Activated CD8-positive, alpha-beta T cell treated with anti-CD3 and anti-CD28 coated beads, Interleukin-2, amount 10 ng/mL, durations not matched to agents 7 days and 5 days (primary cell): Measurements from ENCODE around the gene GNA15. TPM values are rescaled to one million over a fixed set of nuclear protein-coding genes. Genes with fewer than 3 reads are reported as not detected.

Source experiments
- ATAC-seq: fragments of 150-1000 bp; cut with Tn5 transposase; one replicate; pipeline ENCODE4 v1.10.0; 2021; ENCODE audit warnings: moderate library complexity
- CTCF ChIA-PET: fragments of 350-600 bp; sonication (Branson Sonifier 250); formaldehyde crosslinking; loops from one replicate; lab custom pipeline; 2021; ENCODE audit warnings: antibody characterized with exemption; lab: Charles Lee
- POLR2A ChIA-PET: fragments of 350-600 bp; sonication (Branson Sonifier 250); formaldehyde crosslinking; loops from one replicate; lab custom pipeline; 2021; ENCODE audit warnings: antibody characterized with exemption; lab: Charles Lee
- DNase-seq: peaks from one replicate; pipeline ENCODE4 v3.0.0-alpha.2; 2020
- H3K27ac Mint-ChIP-seq: one replicate; pipeline ENCODE4 v1.8.0; 2021; ENCODE audit warnings: mild to moderate bottlenecking, mixed read lengths
- H3K27me3 Mint-ChIP-seq: one replicate; pipeline ENCODE4 v1.8.0; 2021; ENCODE audit warnings: low read depth, mixed read lengths
- H3K36me3 Mint-ChIP-seq: one replicate; pipeline ENCODE4 v1.8.0; 2021; ENCODE audit warnings: low read depth, mixed read lengths
- H3K4me1 Mint-ChIP-seq: one replicate; pipeline ENCODE4 v1.8.0; 2021; ENCODE audit warnings: low read depth, mixed read lengths
- H3K4me3 Mint-ChIP-seq: one replicate; pipeline ENCODE4 v1.8.0; 2021; ENCODE audit warnings: mild to moderate bottlenecking, mixed read lengths
- H3K9me3 Mint-ChIP-seq: one replicate; pipeline ENCODE4 v1.8.0; 2022; ENCODE audit warnings: mixed read lengths; ENCODE audit not compliant: insufficient read depth
- total RNA-seq, 2 experiments: library from RNA; stranded (reverse); gene quantifications; one replicate each; pipeline ENCODE4 v1.2.3, GENCODE V29; 2021

The GNA15 gene
- total RNA-seq, 2 experiments from 2014 or later = 23.8 to 24.5 TPM

DNA sequence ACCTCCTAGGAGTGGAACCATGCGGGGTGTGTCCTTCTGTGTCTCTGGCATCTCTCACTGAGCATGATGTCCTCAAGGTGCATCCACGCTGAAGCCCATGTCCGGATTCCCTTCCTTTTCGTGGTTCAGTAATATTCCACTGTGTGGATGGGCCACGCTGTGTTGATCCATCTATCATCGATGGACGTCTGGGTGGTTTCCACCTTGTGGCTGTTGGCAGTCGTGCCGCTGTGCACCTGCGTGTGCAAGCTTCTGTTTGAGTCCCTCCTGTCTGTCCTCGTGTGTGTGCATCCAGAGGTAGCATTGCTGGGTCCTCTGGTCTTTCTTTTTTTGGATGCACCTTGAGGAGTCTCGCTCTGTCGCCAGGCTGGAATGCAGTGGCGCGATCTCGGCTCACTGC, 11.2 kb upstream of the GNA15 start:
- peaks cover 10% of the 10 kb centered on the region for H3K4me1 Mint-ChIP-seq
- no peaks in the 10 kb centered on the region for H3K36me3 Mint-ChIP-seq
- H3K27ac Mint-ChIP-seq = no peak overlapping the region
- H3K4me3 Mint-ChIP-seq = no peak overlapping the region
- DNase-seq (no peak), ATAC-seq (no peak)
- POLR2A ChIA-PET = no interaction called here
- peaks cover 3% of the 10 kb centered on the region for H3K27me3 Mint-ChIP-seq
- CTCF ChIA-PET = interaction anchor here (0.9 to 3.0 kb wide), 2 partner anchors 8 to 162 kb away, joined by 4 to 11 read pairs; no protein-coding TSS in a partner anchor
- no peaks in the 10 kb centered on the region for H3K9me3 Mint-ChIP-seq

- Mint-ChIP-seq H3K4me1 (peaks cover 12% of the 10 kb centered on the region), H3K36me3 (no peaks in the 10 kb centered on the region), H3K9me3 (no peaks in the 10 kb centered on the region), H3K4me3 (no peak overlapping the region), H3K27me3 (peaks cover 3% of the 10 kb centered on the region), H3K27ac (no peak overlapping the region)
- DNase-seq (peak; percentile 64), ATAC-seq (peak; percentile 95)
- CTCF ChIA-PET = interaction anchor here (0.8 to 4.5 kb wide), 14 partner anchors 9 to 168 kb away, joined by 3 to 27 read pairs (median 4); partner anchors contain the start of gene GNA15
- POLR2A ChIA-PET = no interaction called here
Measured at GRCh38 chr19:3125900-3126524, 9.8 kb upstream of the GNA15 start.

- ATAC-seq = no peak
- CTCF ChIA-PET = interaction anchor here (1.0 to 8.4 kb wide), 14 partner anchors 9 to 178 kb away, joined by 3 to 64 read pairs (median 8); no protein-coding TSS in a partner anchor
- Mint-ChIP-seq H3K4me1 (peaks cover 35% of the 10 kb centered on the region), H3K9me3 (no peaks in the 10 kb centered on the region), H3K27ac (no peak overlapping the region), H3K36me3 (no peaks in the 10 kb centered on the region), H3K4me3 (no peak overlapping the region), H3K27me3 (peaks cover 3% of the 10 kb centered on the region)
- no peak for DNase-seq
- POLR2A ChIA-PET = no interaction called here
Measured at GRCh38 chr19:3129112-3129511, 6.7 kb upstream of the GNA15 start.

- Mint-ChIP-seq H3K4me3 (peak overlapping the region; percentile 22), H3K36me3 (no peaks in the 10 kb centered on the region), H3K27ac (peak overlapping the region; percentile 61), H3K27me3 (no peaks in the 10 kb centered on the region), H3K4me1 (peaks cover 41% of the 10 kb centered on the region), H3K9me3 (no peaks in the 10 kb centered on the region)
- DNase-seq = peak; percentile 40
- CTCF ChIA-PET = interaction anchor here (0.8 to 8.4 kb wide), 3 partner anchors 14 to 181 kb away, joined by 3 to 64 read pairs (median 38); no protein-coding TSS in a partner anchor
- ATAC-seq = no peak
- POLR2A ChIA-PET = interaction anchor here (0.6 kb wide), 1 partner anchor 31 kb away, joined by 3 read pairs; no protein-coding TSS in a partner anchor
Measured at GRCh38 chr19:3131168-3131567, 4.7 kb upstream of the GNA15 start.

GRCh38 chr19:3132971-3133792, 2.7 kb upstream of the GNA15 start:
- ChIA-PET POLR2A (interaction anchor here (0.9 to 1.5 kb wide), 6 partner anchors 9 to 183 kb away, joined by 3 read pairs; partner anchors contain the start of gene S1PR4), CTCF (interaction anchor here (1.1 to 8.4 kb wide), 10 partner anchors 9 to 182 kb away, joined by 3 to 64 read pairs (median 4); no protein-coding TSS in a partner anchor)
- no peaks in the 10 kb centered on the region for H3K9me3 Mint-ChIP-seq
- H3K36me3 Mint-ChIP-seq = peaks cover 5% of the 10 kb centered on the region
- DNase-seq (peak; percentile 86), ATAC-seq (peak; percentile 92)
- H3K27me3 Mint-ChIP-seq = no peaks in the 10 kb centered on the region
- peak overlapping the region; percentile 97 for H3K27ac Mint-ChIP-seq
- peak overlapping the region; percentile 66 for H3K4me3 Mint-ChIP-seq
- H3K4me1 Mint-ChIP-seq = peaks cover 52% of the 10 kb centered on the region

DNA sequence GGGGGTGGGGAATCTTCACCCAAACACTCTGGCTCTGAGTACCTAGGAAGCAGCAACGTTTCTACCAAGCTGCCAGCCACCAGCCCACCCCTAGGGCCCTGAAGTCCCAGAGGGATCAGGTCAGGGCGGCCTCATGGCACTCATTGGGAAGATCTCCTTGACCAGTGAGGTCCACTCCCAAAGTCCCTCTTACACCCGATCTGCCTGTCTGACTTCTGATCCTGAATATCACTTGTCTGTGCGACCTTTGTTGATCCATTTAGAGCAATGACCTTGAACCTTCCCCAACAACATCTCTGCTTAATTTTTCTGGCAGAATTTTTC, 2.1 kb upstream of the GNA15 start:
- Mint-ChIP-seq H3K9me3 (no peaks in the 10 kb centered on the region), H3K27ac (peak overlapping the region; percentile 97), H3K4me1 (peaks cover 54% of the 10 kb centered on the region), H3K27me3 (no peaks in the 10 kb centered on the region), H3K36me3 (peaks cover 5% of the 10 kb centered on the region), H3K4me3 (peak overlapping the region; percentile 66)
- no peak for ATAC-seq
- no peak for DNase-seq
- ChIA-PET POLR2A (interaction anchor here (0.9 to 1.5 kb wide), 3 partner anchors 43 to 53 kb away, joined by 3 read pairs; partner anchors contain the start of gene S1PR4), CTCF (interaction anchor here (1.2 to 8.4 kb wide), 7 partner anchors 10 to 183 kb away, joined by 3 to 64 read pairs (median 4); no protein-coding TSS in a partner anchor)

DNA sequence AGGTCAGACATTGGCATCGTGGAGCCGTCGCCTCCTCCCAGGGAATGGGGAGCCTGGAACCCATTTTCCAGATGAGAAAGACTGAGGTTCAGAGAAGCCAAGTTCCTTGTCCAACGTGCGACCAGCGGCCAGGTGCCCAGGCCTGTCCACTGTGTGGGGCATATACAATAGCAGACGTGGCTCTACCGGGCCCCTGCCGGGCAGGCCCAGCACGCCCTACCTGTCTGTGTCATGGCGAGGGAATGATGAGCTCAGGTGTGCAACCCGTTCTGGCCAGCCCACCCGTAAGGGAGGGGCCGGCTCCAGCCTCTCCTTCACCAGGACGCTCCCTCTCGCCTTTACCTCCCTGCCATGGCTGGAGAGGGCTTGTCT, 837 bp downstream of the GNA15 start:
- ATAC-seq (no peak), DNase-seq (no peak)
- H3K27me3 Mint-ChIP-seq = no peaks in the 10 kb centered on the region
- H3K9me3 Mint-ChIP-seq = no peaks in the 10 kb centered on the region
- ChIA-PET POLR2A (interaction anchor here (1.9 kb wide), 1 partner anchor 43 kb away, joined by 5 read pairs; no protein-coding TSS in a partner anchor), CTCF (interaction anchor here (1.1 to 1.4 kb wide), 3 partner anchors 10 to 174 kb away, joined by 3 to 6 read pairs (median 5); no protein-coding TSS in a partner anchor)
- H3K27ac Mint-ChIP-seq = peak overlapping the region; percentile 66
- H3K4me3 Mint-ChIP-seq = peak overlapping the region; percentile 79
- H3K36me3 Mint-ChIP-seq = peaks cover 19% of the 10 kb centered on the region
- H3K4me1 Mint-ChIP-seq = peaks cover 55% of the 10 kb centered on the region

DNA sequence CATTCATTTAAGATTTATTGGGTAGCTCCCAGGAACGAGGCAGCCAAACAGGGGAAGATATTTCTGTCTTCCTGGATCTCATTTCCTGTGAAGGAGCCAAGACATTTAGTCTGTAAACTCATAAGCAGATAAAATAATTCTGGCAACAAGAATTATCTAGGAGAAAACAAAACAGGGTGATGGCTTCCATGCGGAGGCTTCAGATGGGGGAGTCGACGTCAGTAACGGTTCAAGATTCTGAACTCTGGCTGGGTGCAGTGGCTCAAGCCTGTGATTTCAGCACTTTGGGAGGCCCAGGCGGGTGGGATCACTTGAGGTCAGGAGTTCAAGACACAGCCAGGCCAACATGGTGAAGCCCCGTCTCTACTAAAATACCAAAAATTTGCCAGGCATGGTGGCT, 1.3 kb downstream of the GNA15 start:
- Mint-ChIP-seq H3K4me3 (peak overlapping the region; percentile 79), H3K36me3 (peaks cover 19% of the 10 kb centered on the region), H3K9me3 (no peaks in the 10 kb centered on the region), H3K27me3 (no peaks in the 10 kb centered on the region), H3K27ac (peak overlapping the region; percentile 66), H3K4me1 (peaks cover 59% of the 10 kb centered on the region)
- DNase-seq = no peak
- no peak for ATAC-seq
- CTCF ChIA-PET = interaction anchor here (1.1 to 1.4 kb wide), 4 partner anchors 9 to 175 kb away, joined by 3 to 6 read pairs (median 6); no protein-coding TSS in a partner anchor
- POLR2A ChIA-PET = interaction anchor here (1.9 kb wide), 1 partner anchor 43 kb away, joined by 5 read pairs; no protein-coding TSS in a partner anchor

DNA sequence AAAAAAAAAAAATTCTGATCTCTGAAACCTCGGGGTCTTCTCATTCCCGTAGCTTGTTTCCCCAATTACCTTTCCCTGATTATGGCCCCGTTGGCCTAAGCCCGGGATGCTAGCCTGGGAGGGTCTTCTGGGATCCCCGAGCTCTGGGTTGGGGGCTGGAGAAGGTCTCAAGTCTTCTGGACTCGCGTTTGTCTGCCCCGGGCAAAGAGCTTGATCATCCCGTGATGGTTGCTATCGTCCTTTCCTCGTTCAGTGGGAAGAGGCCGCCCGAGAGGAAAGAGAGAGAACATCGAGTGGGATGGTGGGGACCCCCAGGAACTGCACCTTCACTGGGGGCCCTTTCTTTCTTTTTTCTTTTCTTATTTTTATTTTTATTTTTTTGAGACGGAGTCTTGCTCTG, 2.4 kb downstream of the GNA15 start:
- CTCF ChIA-PET = interaction anchor here (0.7 to 1.4 kb wide), 5 partner anchors 9 to 34 kb away, joined by 3 to 7 read pairs (median 5); no protein-coding TSS in a partner anchor
- peaks cover 23% of the 10 kb centered on the region for H3K36me3 Mint-ChIP-seq
- no peaks in the 10 kb centered on the region for H3K27me3 Mint-ChIP-seq
- no peaks in the 10 kb centered on the region for H3K9me3 Mint-ChIP-seq
- H3K4me3 Mint-ChIP-seq = peak overlapping the region; percentile 36
- POLR2A ChIA-PET = interaction anchor here (1.2 kb wide), 1 partner anchor 43 kb away, joined by 3 read pairs; no protein-coding TSS in a partner anchor
- H3K27ac Mint-ChIP-seq = no peak overlapping the region
- peaks cover 59% of the 10 kb centered on the region for H3K4me1 Mint-ChIP-seq
- ATAC-seq (no peak), DNase-seq (no peak)

DNA sequence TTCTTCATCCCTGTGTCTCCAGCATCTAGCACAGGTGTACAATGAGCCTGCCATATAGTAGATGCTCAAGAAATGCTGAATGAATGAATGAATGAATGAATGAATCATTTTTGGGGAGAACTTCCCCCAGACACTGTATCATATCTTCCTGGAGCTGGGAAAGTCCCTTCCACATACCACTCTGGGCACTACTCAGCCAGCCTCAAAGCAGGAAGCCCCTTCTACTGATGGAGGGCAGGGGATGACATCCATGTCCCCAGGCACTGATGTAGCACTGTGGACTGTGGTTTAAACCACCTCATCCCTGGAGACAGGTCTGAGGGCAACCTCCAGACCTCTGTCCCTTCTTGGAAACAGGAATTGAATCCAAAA, 4.8 kb downstream of the GNA15 start:
- H3K36me3 Mint-ChIP-seq = peaks cover 23% of the 10 kb centered on the region
- no peaks in the 10 kb centered on the region for H3K27me3 Mint-ChIP-seq
- no peak overlapping the region for H3K4me3 Mint-ChIP-seq
- peaks cover 46% of the 10 kb centered on the region for H3K4me1 Mint-ChIP-seq
- DNase-seq (no peak), ATAC-seq (no peak)
- ChIA-PET CTCF (interaction anchor here (1.0 to 2.0 kb wide), 7 partner anchors 9 to 190 kb away, joined by 3 to 8 read pairs (median 4); no protein-coding TSS in a partner anchor), POLR2A (interaction anchor here (0.5 to 1.1 kb wide), 2 partner anchors 63 to 963 kb away, joined by 3 read pairs; no protein-coding TSS in a partner anchor)
- peak overlapping the region; percentile 66 for H3K27ac Mint-ChIP-seq
- no peaks in the 10 kb centered on the region for H3K9me3 Mint-ChIP-seq

GRCh38 chr19:3142292-3142670, 6.4 kb downstream of the GNA15 start:
- H3K9me3 Mint-ChIP-seq = no peaks in the 10 kb centered on the region
- peaks cover 21% of the 10 kb centered on the region for H3K36me3 Mint-ChIP-seq
- ATAC-seq (peak; percentile 21), DNase-seq (no peak)
- CTCF ChIA-PET = interaction anchor here (1.1 to 7.6 kb wide), 6 partner anchors 11 to 192 kb away, joined by 3 to 64 read pairs (median 4); no protein-coding TSS in a partner anchor
- H3K27me3 Mint-ChIP-seq = no peaks in the 10 kb centered on the region
- peaks cover 51% of the 10 kb centered on the region for H3K4me1 Mint-ChIP-seq
- peak overlapping the region; percentile 66 for H3K27ac Mint-ChIP-seq
- POLR2A ChIA-PET = interaction anchor here (0.9 to 1.3 kb wide), 3 partner anchors 9 to 37 kb away, joined by 3 read pairs; no protein-coding TSS in a partner anchor
- H3K4me3 Mint-ChIP-seq = no peak overlapping the region
